Panc1 (cell line): ENCODE data around the gene IL21R. TPM values are rescaled to one million over a fixed set of nuclear protein-coding genes. Genes with fewer than 3 reads are reported as not detected.

ENCODE experiments used
- ATAC-seq: fragments of 200-7000 bp; cut with Tn5 transposase; 2 replicates; pipeline ENCODE4 v1.9.1; 2020; ENCODE audit warnings: mild to moderate bottlenecking, moderate library complexity
- BruUV-seq: library from RNA; stranded (reverse); fragments of 400-500 nt; replicated peaks from 2 replicates; lab custom pipeline; 2021; lab: Mats Ljungman, UMichigan
- CTCF ChIA-PET: fragments of 300-600 bp; sonication (Branson Sonifier 250); formaldehyde crosslinking; loops from one replicate; lab custom pipeline; 2022; ENCODE audit warnings: antibody characterized with exemption; lab: Charles Lee
- POLR2A ChIA-PET: fragments of 300-600 bp; sonication (Branson Sonifier 250); formaldehyde crosslinking; loops from one replicate; lab custom pipeline; 2022; ENCODE audit warnings: antibody characterized with exemption; lab: Charles Lee
- DNase-seq: peaks from one replicate; pipeline ENCODE4 v3.0.0-alpha.2; 2010; ENCODE audit warnings: low read depth, low spot score
- H3K27ac ChIP-seq: 2 replicates; pipeline ENCODE4 v1.5.1; 2011; ENCODE audit warnings: mild to moderate bottlenecking, low read length, inconsistent platforms
- H3K27me3 ChIP-seq: fragments of 200-500 bp; sonication (Bioruptor generic); 2 replicates; pipeline ENCODE4 v1.6.0; 2014; ENCODE audit warnings: low read length, inconsistent platforms; ENCODE audit not compliant: control insufficient read depth, insufficient read depth
- H3K36me3 ChIP-seq: fragments of 200-500 bp; sonication (Bioruptor generic); 2 replicates; pipeline ENCODE4 v1.5.1; 2014; ENCODE audit warnings: inconsistent platforms, mild to moderate bottlenecking, low read length, moderate library complexity; ENCODE audit not compliant: control insufficient read depth, insufficient read depth
- H3K4me1 ChIP-seq: 2 replicates; pipeline ENCODE4 v1.5.1; 2011; ENCODE audit warnings: inconsistent platforms, mild to moderate bottlenecking, low read length, moderate library complexity; ENCODE audit not compliant: control insufficient read depth, insufficient read depth
- H3K4me3 ChIP-seq, 2 experiments: 2 replicates each; pipeline ENCODE4 v1.5.1; 2011 to 2012; ENCODE audit warnings: low read depth in 2 of 2, low read length in 2 of 2, mild to moderate bottlenecking in 2 of 2, inconsistent platforms in 1 of 2, moderate library complexity in 1 of 2
- H3K9me3 ChIP-seq: fragments of 200-500 bp; sonication (Bioruptor generic); 2 replicates; pipeline ENCODE4 v1.5.1; 2014; ENCODE audit warnings: low read depth, mild to moderate bottlenecking, inconsistent platforms, low read length, moderate library complexity; ENCODE audit not compliant: control insufficient read depth, insufficient read depth
- CTCF ChIP-seq: fragments of 450-650 bp; IDR thresholded peaks from 2 replicates; pipeline ENCODE4 v1.5.1; 2017; ENCODE audit warnings: mild to moderate bottlenecking
- POLR2AphosphoS5 ChIP-seq: IDR thresholded peaks from 2 replicates; pipeline ENCODE4 v1.6.1; 2012; ENCODE audit warnings: mild to moderate bottlenecking, low read depth, low read length, moderate library complexity
- REST ChIP-seq, 2 experiments: IDR thresholded peaks; 2 replicates each; pipeline ENCODE4 v1.6.1; 2011 to 2012; ENCODE audit warnings: low read depth in 2 of 2, control low read depth in 1 of 2, low read length in 1 of 2, mild to moderate bottlenecking in 1 of 2, moderate library complexity in 1 of 2; ENCODE audit not compliant: insufficient read depth in 1 of 2
- SIN3A ChIP-seq: IDR thresholded peaks from 2 replicates; pipeline ENCODE4 v1.6.1; 2012; ENCODE audit warnings: low read depth, mild to moderate bottlenecking, low read length, moderate library complexity, borderline replicate concordance; ENCODE audit not compliant: insufficient read depth
- TCF7L2 ChIP-seq: IDR thresholded peaks from 2 replicates; pipeline ENCODE4 v1.6.1; 2011; ENCODE audit warnings: mild to moderate bottlenecking, low read depth, low read length, inconsistent platforms
- in situ Hi-C: cut with HindIII; loops from 2 replicates; pipeline ENCODE4 v1.10.0; 2016; ENCODE audit warnings: low sequenced_read_pairs, low pct_unique_long_range_greater_than_20kb
- intact Hi-C: fragments of 100-400 bp; cut with micrococcal nuclease; formaldehyde crosslinking; loops from one replicate; pipeline ENCODE4 v1.10.0; 2022; ENCODE audit not compliant: unreplicated experiment
- total RNA-seq: library from RNA; stranded (reverse); gene quantifications from one replicate; pipeline ENCODE4 v1.2.1, GENCODE V29; 2021; ENCODE audit not compliant: unreplicated experiment

The IL21R gene
- total RNA-seq, 1 experiment from 2014 or later = 0.10 TPM

GRCh38 chr16:27427538-27427937 lies 25.6 kb downstream of the IL21R start:
- Histone ChIP-seq H3K9me3 (peaks cover 10% of the 10 kb centered on the region; the same call in 1 of the 2 replicates), H3K27ac (no peak overlapping the region), H3K36me3 (no peaks in the 10 kb centered on the region), H3K4me3 (no peak overlapping the region), H3K27me3 (no peaks in the 10 kb centered on the region; the same call in 1 of the 2 replicates), H3K4me1 (no peaks in the 10 kb centered on the region)
- ATAC-seq (no peak), DNase-seq (no peak)
- no TSS peak for BruUV-seq
- CTCF ChIA-PET = interaction anchor here (0.5 kb wide), 1 partner anchor 25 kb away, joined by 4 read pairs; no protein-coding TSS in a partner anchor
- TF ChIP-seq REST (IDR thresholded peaks at IDR 0.05; ENCODE audit: insufficient read depth in 1 of 2, low read depth in 2 of 2, low read length in 1 of 2) (no peak), SIN3A (no peak), TCF7L2 (no peak), POLR2AphosphoS5 (no peak), CTCF (no peak)
- POLR2A ChIA-PET = no interaction called here
- in situ Hi-C loops = no loop called here
- intact Hi-C loops = no loop called here

- in situ Hi-C loops (no loop called here), intact Hi-C loops (no loop called here)
- BruUV-seq = no TSS peak
- ATAC-seq (no peak), DNase-seq (no peak)
- no peaks in the 10 kb centered on the region; the same call in 1 of the 2 replicates for H3K27me3 ChIP-seq
- ChIA-PET CTCF (interaction anchor here (0.5 kb wide), 1 partner anchor 24 kb away, joined by 4 read pairs; no protein-coding TSS in a partner anchor), POLR2A (no interaction called here)
- TF ChIP-seq CTCF (no peak), TCF7L2 (no peak), POLR2AphosphoS5 (no peak), SIN3A (no peak), REST (IDR thresholded peaks at IDR 0.05; ENCODE audit: insufficient read depth in 1 of 2, low read depth in 2 of 2, low read length in 1 of 2) (no peak)
- H3K4me3 ChIP-seq = no peak overlapping the region
- H3K9me3 ChIP-seq = peaks cover 5% of the 10 kb centered on the region; the same call in 1 of the 2 replicates
- no peaks in the 10 kb centered on the region for H3K36me3 ChIP-seq
- no peaks in the 10 kb centered on the region for H3K4me1 ChIP-seq
- no peak overlapping the region for H3K27ac ChIP-seq
These were observed 26.2 kb downstream of the IL21R start for GRCh38 chr16:27428026-27428785.
